ENCODE measurements around the gene MRPL4. TPM values are rescaled to one million over a fixed set of nuclear protein-coding genes. Genes with fewer than 3 reads are reported as not detected.

MRPL4 gene
- total and polyA plus RNA-seq, 10 of the 15 experiments (the other 5 are each of a cell fraction or from before 2014, with no cell fraction given): 0.79 to 221 (median 112) TPM

GRCh38 chr19:10268071-10268470 is 16.1 kb downstream of the MRPL4 start:
- H3K27ac ChIP-seq (ENCODE audit: control insufficient read depth, insufficient read depth): no peak overlapping the region
- SMC1A ChIA-PET (ENCODE audit: uncharacterized antibody, unreplicated experiment): interaction anchor here (4.2 to 8.5 kb wide), 2 partner anchors 119 to 124 kb away, joined by 35 to 158 read pairs; no protein-coding TSS in a partner anchor
- FAIRE-seq (no peak), ATAC-seq (no peak), DNase-seq (ENCODE audit: low read depth, low spot score) (no peak)
- intact Hi-C loops (cut with micrococcal nuclease; ENCODE audit: unreplicated experiment): no loop called here
- H3K9ac ChIP-seq (ENCODE audit: control insufficient read depth, insufficient read depth, low read length): no peak overlapping the region
- POLR2A ChIA-PET: interaction anchor here (0.6 to 4.5 kb wide), 4 partner anchors 20 to 127 kb away, joined by 4 to 69 read pairs (median 9); partner anchors contain the start of genes ICAM4 and ICAM5
- H3K9me3 ChIP-seq (replicated peaks; ENCODE audit: control insufficient read depth, insufficient read depth, low read length): no peaks in the 10 kb centered on the region
- no peak overlapping the region for H3K4me3 ChIP-seq
- CTCF ChIA-PET: interaction anchor here (1.0 to 11.2 kb wide), 5 partner anchors 8 to 150 kb away, joined by 3 to 370 read pairs (median 89); partner anchors contain the start of gene TYK2
- no peaks in the 10 kb centered on the region for H3K27me3 ChIP-seq (replicated peaks in 1 of 2; ENCODE audit: control insufficient read depth in 2 of 2, insufficient read depth in 2 of 2, low read length in 1 of 2)
- RAD21 ChIA-PET (ENCODE audit: unreplicated experiment): interaction anchor here (4.3 to 6.1 kb wide), 4 partner anchors 8 to 145 kb away, joined by 32 to 206 read pairs (median 58); no protein-coding TSS in a partner anchor
- TF ChIP-seq YBX1 (IDR thresholded peaks at IDR 0.05) (no peak), SKIL (IDR thresholded peaks at IDR 0.05; ENCODE audit: low read depth, poor library complexity, severe bottlenecking) (no peak), BRCA1 (IDR thresholded peaks at IDR 0.05; ENCODE audit: low read depth, low read length) (no peak), GABPA (IDR thresholded peaks at IDR 0.05; ENCODE audit: low read depth) (no peak), RUNX3 (IDR thresholded peaks at IDR 0.05; ENCODE audit: low read length) (no peak), HDAC6 (IDR thresholded peaks at IDR 0.05; ENCODE audit: unreplicated experiment) (no peak), TAF1 (IDR thresholded peaks at IDR 0.05; ENCODE audit: borderline replicate concordance, low read depth, low read length) (no peak), JUND (IDR thresholded peaks at IDR 0.05; ENCODE audit: low read depth, low read length) (no peak), CBX3 (IDR thresholded peaks at IDR 0.05; ENCODE audit: borderline replicate concordance, low read depth) (no peak), RAD51 (IDR thresholded peaks at IDR 0.05) (no peak), CHD4 (IDR thresholded peaks at IDR 0.05) (no peak), RB1 (IDR thresholded peaks at IDR 0.05; ENCODE audit: borderline replicate concordance) (no peak), ZBED1 (IDR thresholded peaks at IDR 0.05; ENCODE audit: borderline replicate concordance) (no peak), TARDBP (IDR thresholded peaks at IDR 0.05; ENCODE audit: borderline replicate concordance) (no peak), EP300 (IDR thresholded peaks at IDR 0.05; ENCODE audit: borderline replicate concordance in 1 of 2, control insufficient read depth in 1 of 2, low read depth in 2 of 2, low read length in 2 of 2) (no peak), SMAD5 (IDR thresholded peaks at IDR 0.05; ENCODE audit: low read depth) (no peak), CEBPB (IDR thresholded peaks at IDR 0.05; ENCODE audit: borderline replicate concordance in 1 of 2, low read depth in 2 of 2, low read length in 2 of 2) (no peak), ZNF592 (IDR thresholded peaks at IDR 0.05) (no peak)
- no peak overlapping the region for H3K4me2 ChIP-seq (ENCODE audit: control insufficient read depth, insufficient read depth)
- in situ Hi-C loops (cut with MboI): loop anchor here (5.0 kb wide), 1 partner anchor 119 kb away; no protein-coding TSS in a partner anchor
- H3K79me2 ChIP-seq (ENCODE audit: control insufficient read depth, insufficient read depth, low read length): peaks cover 32% of the 10 kb centered on the region
- H3K36me3 ChIP-seq (ENCODE audit: control insufficient read depth in 2 of 2, insufficient read depth in 2 of 2, low read length in 1 of 2): no peaks in the 10 kb centered on the region
- H4K20me1 ChIP-seq (ENCODE audit: control insufficient read depth, insufficient read depth): no peaks in the 10 kb centered on the region
- WGBS (ENCODE audit: insufficient coverage, insufficient replicate concordance, low lambda C conversion rate, missing lambda C conversion rate): 60% methylated on average over 6 of the region's 6 CpGs
- no peaks in the 10 kb centered on the region; the same call in 1 of the 2 replicates for H3K4me1 ChIP-seq (ENCODE audit: control insufficient read depth, insufficient read depth, low read length)
- H2AFZ ChIP-seq (ENCODE audit: control insufficient read depth, low read depth, low read length): no peak overlapping the region
- BruUV-seq (replicated peaks): no TSS peak

Data from GM12878 (cell line).